SU-DHL-6 (cell line): ENCODE data around the gene APPBP2.

Experiments used
- H2AFZ ChIP-seq: fragments of 200-600 bp; sonication (generic); 2 replicates; pipeline ENCODE4 v1.6.1; 2014; ENCODE audit warnings: low read depth, mild to moderate bottlenecking, moderate library complexity, mixed read lengths, antibody characterized with exemption, low read length; ENCODE audit not compliant: severe bottlenecking
- H3F3A ChIP-seq: fragments of 200-600 bp; shearing (Covaris generic); 2 replicates; pipeline ENCODE4 v1.6.0; 2016; ENCODE audit warnings: antibody characterized with exemption, mild to moderate bottlenecking; ENCODE audit not compliant: insufficient read depth
- H3K27ac ChIP-seq: fragments of 200-600 bp; sonication (generic); 2 replicates; pipeline ENCODE4 v1.5.1; 2016; ENCODE audit warnings: low read depth, mild to moderate bottlenecking, low read length, moderate library complexity, mixed read lengths
- H3K27me3 ChIP-seq: fragments of 200-600 bp; sonication (generic), shearing (Covaris generic); 2 replicates; pipeline ENCODE4 v1.6.0; 2014; ENCODE audit warnings: mild to moderate bottlenecking, low read length
- H3K36me3 ChIP-seq: fragments of 200-600 bp; sonication (generic); 2 replicates; pipeline ENCODE4 v1.6.1; 2014; ENCODE audit warnings: mild to moderate bottlenecking, low read length, mixed read lengths
- H3K4me2 ChIP-seq: fragments of 300-600, 200-600 bp; shearing (Covaris generic), sonication (generic); 2 replicates; pipeline ENCODE4 v1.6.0; 2014; ENCODE audit warnings: low read length, low read depth, mild to moderate bottlenecking; ENCODE audit not compliant: poor library complexity, severe bottlenecking
- H3K4me3 ChIP-seq: fragments of 200-600 bp; sonication (generic); 2 replicates; pipeline ENCODE4 v1.5.1; 2014; ENCODE audit warnings: antibody characterized with exemption, low read length, mild to moderate bottlenecking, mixed read lengths; ENCODE audit not compliant: insufficient read depth, poor library complexity, severe bottlenecking
- H3K79me2 ChIP-seq: fragments of 200-600 bp; sonication (generic); 2 replicates; pipeline ENCODE4 v1.6.1; 2014; ENCODE audit warnings: mild to moderate bottlenecking, low read length, moderate library complexity; ENCODE audit not compliant: insufficient read depth
- H3K9ac ChIP-seq: fragments of 200-600 bp; sonication (generic); 2 replicates; pipeline ENCODE4 v1.7.0; 2014; ENCODE audit warnings: mild to moderate bottlenecking, low read length
- H3K9me2 ChIP-seq: fragments of 200-600 bp; sonication (generic); replicated peaks from 2 replicates; pipeline ENCODE4 v1.6.1; 2014; ENCODE audit warnings: low read length; ENCODE audit not compliant: insufficient read depth
- H3K9me3 ChIP-seq: fragments of 200-600 bp; sonication (generic); 2 replicates; pipeline ENCODE4 v1.6.1; 2014; ENCODE audit warnings: low read length, mixed read lengths; ENCODE audit not compliant: insufficient read depth
- H4K20me1 ChIP-seq: fragments of 200-600 bp; sonication (generic); 2 replicates; pipeline ENCODE4 v1.6.1; 2014; ENCODE audit warnings: low read depth, mild to moderate bottlenecking, antibody characterized with exemption, low read length, moderate library complexity, mixed read lengths
- CTCF ChIP-seq: fragments of 200-600 bp; sonication (generic); IDR thresholded peaks from one replicate; pipeline ENCODE4 v1.5.1; 2017; ENCODE audit warnings: antibody characterized with exemption, mild to moderate bottlenecking, low read length, moderate library complexity; ENCODE audit not compliant: insufficient read depth, poor library complexity, severe bottlenecking
- EZH2phosphoT487 ChIP-seq: fragments of 200-600 bp; sonication (generic), shearing (Covaris generic); conservative IDR thresholded peaks from 2 replicates; pipeline ENCODE4 v1.6.1; 2018; ENCODE audit warnings: mild to moderate bottlenecking, antibody characterized with exemption, low read length, moderate library complexity, mixed read lengths

APPBP2 gene

GRCh38 chr17:60526726-60527125 is 684 bp upstream of the APPBP2 start:
- no peaks in the 10 kb centered on the region for H4K20me1 ChIP-seq
- H3K36me3 ChIP-seq = no peaks in the 10 kb centered on the region
- H3K27me3 ChIP-seq = no peaks in the 10 kb centered on the region
- H3K9me3 ChIP-seq = no peaks in the 10 kb centered on the region
- H3F3A ChIP-seq = no peaks in the 10 kb centered on the region; the same call in 1 of the 2 replicates
- H3K27ac ChIP-seq = no peak overlapping the region
- H3K4me2 ChIP-seq = peak overlapping the region; percentile 96
- H3K79me2 ChIP-seq = peaks cover 52% of the 10 kb centered on the region
- H3K4me3 ChIP-seq = peak overlapping the region; percentile 98
- H2AFZ ChIP-seq = peak overlapping the region; percentile 99
- H3K9ac ChIP-seq = peak overlapping the region; percentile 99
- H3K9me2 ChIP-seq = no peaks in the 10 kb centered on the region
- no peak for TF ChIP-seq CTCF
- TF ChIP-seq EZH2phosphoT487 = no peak

- Histone ChIP-seq H4K20me1 (no peaks in the 10 kb centered on the region), H3F3A (no peaks in the 10 kb centered on the region; the same call in 1 of the 2 replicates), H3K27me3 (no peaks in the 10 kb centered on the region), H3K9ac (peak overlapping the region; percentile 99), H2AFZ (peak overlapping the region; percentile 99), H3K4me2 (peak overlapping the region; percentile 96), H3K9me3 (no peaks in the 10 kb centered on the region), H3K36me3 (no peaks in the 10 kb centered on the region), H3K27ac (peak overlapping the region; percentile 71), H3K79me2 (peaks cover 61% of the 10 kb centered on the region), H3K4me3 (peak overlapping the region; percentile 98), H3K9me2 (no peaks in the 10 kb centered on the region)
- TF ChIP-seq EZH2phosphoT487 = no peak
These were observed 736 bp downstream of the APPBP2 start for GRCh38 chr17:60525328-60525684.

GRCh38 chr17:60524463-60525327 is 1.3 kb downstream of the APPBP2 start:
- Histone ChIP-seq H2AFZ (no peak overlapping the region), H3K4me2 (peak overlapping the region; percentile 96), H3K9ac (peak overlapping the region; percentile 99), H3F3A (no peaks in the 10 kb centered on the region; the same call in 1 of the 2 replicates), H3K79me2 (peaks cover 61% of the 10 kb centered on the region), H4K20me1 (no peaks in the 10 kb centered on the region), H3K9me3 (no peaks in the 10 kb centered on the region), H3K9me2 (no peaks in the 10 kb centered on the region), H3K36me3 (no peaks in the 10 kb centered on the region), H3K27ac (no peak overlapping the region; the same call in 1 of the 2 replicates), H3K4me3 (peak overlapping the region; percentile 98), H3K27me3 (no peaks in the 10 kb centered on the region)
- TF ChIP-seq CTCF (no peak), EZH2phosphoT487 (no peak)

- peak overlapping the region; percentile 98 for H3K4me3 ChIP-seq
- no peak overlapping the region for H2AFZ ChIP-seq
- H3K9me2 ChIP-seq = no peaks in the 10 kb centered on the region
- H3F3A ChIP-seq = no peaks in the 10 kb centered on the region; the same call in 1 of the 2 replicates
- H3K79me2 ChIP-seq = peaks cover 61% of the 10 kb centered on the region
- H4K20me1 ChIP-seq = no peaks in the 10 kb centered on the region
- H3K27me3 ChIP-seq = no peaks in the 10 kb centered on the region
- H3K9me3 ChIP-seq = no peaks in the 10 kb centered on the region
- H3K27ac ChIP-seq = no peak overlapping the region
- H3K9ac ChIP-seq = peak overlapping the region; percentile 99
- H3K36me3 ChIP-seq = no peaks in the 10 kb centered on the region
- TF ChIP-seq EZH2phosphoT487 = no peak
- TF ChIP-seq CTCF = no peak
- peak overlapping the region; percentile 96 for H3K4me2 ChIP-seq
These were observed 2.2 kb downstream of the APPBP2 start for GRCh38 chr17:60523822-60524221.
